ENCODE measurements around the gene PIAS1.

DNA sequence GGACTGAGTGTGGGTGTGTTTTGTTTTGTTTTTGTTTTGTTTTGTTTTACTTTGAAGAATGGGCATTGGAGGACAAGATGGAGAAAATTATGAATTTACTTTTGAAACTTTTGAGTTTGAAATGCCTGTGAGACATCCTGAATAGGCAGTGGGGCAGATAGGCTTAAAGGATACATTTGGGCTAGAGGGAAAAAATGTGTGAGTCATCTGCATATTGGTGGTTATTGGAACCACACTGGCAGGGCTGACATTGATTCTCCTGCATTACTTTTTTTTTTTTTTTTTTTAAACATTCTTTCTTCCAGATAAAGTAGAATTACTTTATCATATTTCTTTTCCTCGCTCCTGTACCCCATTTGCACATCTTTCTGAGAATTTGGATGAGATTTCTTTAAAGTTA lies 94.9 kb downstream of the PIAS1 start:
- TF ChIP-seq CTCF (IDR thresholded peaks at IDR 0.05; ENCODE audit: low read depth, low read length) (no peak), EZH2phosphoT487 (IDR thresholded peaks at IDR 0.05; ENCODE audit: low read depth) (no peak)
